HG03025 (cell line): Measurements from ENCODE around the gene SLCO2B1.

ENCODE experiments used
- ATAC-seq: cut with Tn5 transposase; IDR thresholded peaks from one replicate; pipeline ENCODE4 v1.9.1; 2021; ENCODE audit warnings: mild to moderate bottlenecking, moderate library complexity; ENCODE audit not compliant: unreplicated experiment, low FRiP score

Gene SLCO2B1

DNA sequence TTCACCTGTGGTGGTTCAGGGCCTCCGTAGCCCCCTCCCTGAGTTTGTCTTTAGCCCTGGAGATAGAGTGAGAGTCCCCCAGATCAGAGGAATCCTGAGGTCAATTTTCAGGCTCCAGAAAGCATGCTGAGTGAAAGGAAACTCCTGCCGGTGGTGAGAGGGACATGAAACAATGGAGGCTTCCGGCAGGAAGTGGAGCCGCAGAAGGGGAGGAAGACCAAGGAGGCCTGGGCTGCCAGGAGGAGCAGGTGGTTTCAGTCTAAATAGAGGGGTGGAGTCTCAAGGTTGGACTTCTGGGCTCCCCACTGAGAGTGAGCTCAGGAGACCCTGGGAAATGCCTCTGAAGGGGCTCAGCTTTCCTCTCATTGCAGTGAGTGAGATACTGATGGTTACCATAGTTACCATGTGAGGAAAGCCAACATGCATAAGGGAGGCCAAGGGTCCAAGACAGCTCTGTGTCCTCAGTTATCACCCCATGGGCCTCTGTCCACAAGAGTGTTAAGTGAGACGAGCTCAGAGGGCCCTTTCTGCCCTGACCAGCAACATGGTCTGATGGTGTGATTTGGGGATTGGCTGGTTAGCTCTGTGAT, 10.7 kb downstream of the SLCO2B1 start:
- ATAC-seq = no peak

DNA sequence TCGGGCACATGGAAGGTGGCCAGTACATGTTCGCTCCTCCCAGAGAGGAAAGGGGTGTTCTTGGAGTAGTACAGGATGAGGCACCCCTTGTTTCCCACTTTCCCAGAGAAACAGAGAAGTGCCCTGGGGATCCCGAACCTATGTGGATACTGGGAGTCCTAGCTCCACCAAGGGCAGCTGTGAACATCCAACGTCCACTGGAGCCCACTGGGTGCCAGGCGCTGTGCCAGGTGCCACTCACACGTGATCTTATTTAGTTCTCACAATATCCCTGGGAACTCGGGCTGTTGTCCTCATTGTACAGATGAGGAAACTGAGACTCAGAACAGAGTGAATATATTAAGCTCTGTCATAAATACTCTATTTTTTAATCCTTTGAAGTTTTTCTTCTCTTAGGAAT, 12.0 kb downstream of the SLCO2B1 start:
- ATAC-seq = no peak

DNA sequence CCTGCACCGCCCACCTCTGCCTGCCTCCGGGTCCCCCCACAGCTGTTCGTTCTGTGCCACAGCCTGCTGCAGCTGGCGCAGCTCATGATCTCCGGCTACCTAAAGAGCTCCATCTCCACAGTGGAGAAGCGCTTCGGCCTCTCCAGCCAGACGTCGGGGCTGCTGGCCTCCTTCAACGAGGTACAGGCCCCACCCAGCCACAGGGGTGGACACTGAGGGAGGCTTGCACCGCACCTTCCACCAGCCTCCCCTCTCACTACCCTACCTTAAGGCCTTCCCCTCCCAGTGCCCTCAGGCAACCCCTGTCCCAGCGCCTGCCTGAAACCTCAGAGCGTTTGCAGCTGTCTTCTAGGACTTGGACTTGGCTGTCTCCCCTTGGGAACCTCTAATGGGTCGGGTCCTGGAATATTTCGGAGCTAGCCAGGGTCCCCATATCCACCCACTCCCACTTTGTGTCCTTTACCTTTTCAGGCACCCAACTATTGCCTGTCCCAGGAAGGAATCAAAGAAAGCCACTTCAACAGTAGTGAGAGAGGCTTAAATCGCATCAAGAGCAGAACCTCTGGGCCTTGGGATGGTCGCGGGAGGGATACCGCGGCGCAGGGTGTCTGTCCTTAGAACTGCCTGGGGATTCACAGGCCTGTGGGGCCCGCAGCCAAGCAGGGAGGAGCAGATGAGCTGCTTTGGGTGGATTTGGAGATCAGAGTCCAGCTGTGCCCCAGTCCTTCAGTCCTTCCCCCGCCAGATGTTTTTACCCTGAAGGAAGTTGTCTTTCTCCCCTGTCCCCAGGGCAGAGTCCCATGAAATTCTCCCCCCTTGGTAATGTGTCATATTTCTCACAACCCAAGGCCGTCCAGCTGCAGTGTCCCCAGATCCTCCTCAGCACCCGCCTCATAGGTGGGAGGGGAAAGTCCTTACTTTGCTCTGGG, 13.3 kb downstream of the SLCO2B1 start:
- no peak for ATAC-seq

DNA sequence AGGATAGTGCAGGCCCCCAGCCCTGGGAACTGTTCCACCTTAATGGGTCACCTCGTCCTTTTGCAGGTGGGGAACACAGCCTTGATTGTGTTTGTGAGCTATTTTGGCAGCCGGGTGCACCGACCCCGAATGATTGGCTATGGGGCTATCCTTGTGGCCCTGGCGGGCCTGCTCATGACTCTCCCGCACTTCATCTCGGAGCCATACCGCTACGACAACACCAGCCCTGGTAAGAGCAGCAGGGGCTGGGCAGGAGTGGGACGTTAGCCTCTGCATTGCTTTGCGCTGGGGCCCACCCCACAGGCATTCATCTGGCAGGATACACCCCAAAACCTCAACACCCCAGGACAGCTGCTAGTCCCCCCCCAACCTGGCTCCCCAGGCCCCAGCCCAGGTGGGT, 14.8 kb downstream of the SLCO2B1 start:
- no peak for ATAC-seq

DNA sequence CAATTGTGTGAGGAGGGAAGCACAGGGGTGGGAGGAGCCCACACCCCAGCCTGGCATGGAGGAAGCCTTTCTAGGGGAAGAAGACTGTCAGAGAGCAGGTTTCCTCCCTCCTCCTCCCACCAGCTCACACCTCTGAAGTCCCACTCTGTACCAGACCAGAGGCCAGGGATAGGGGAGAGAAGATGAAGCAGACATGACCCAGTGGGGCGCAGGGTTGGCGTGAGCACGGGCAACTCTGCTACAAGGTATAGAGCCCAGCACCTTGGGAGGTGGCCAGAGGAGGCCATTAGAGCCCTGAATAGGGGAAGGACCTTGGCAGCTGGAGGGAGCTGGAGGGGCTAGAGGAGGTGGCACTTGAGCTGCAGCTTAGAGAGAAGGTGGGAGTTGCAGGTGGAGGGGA, 15.9 kb downstream of the SLCO2B1 start:
- ATAC-seq = no peak

DNA sequence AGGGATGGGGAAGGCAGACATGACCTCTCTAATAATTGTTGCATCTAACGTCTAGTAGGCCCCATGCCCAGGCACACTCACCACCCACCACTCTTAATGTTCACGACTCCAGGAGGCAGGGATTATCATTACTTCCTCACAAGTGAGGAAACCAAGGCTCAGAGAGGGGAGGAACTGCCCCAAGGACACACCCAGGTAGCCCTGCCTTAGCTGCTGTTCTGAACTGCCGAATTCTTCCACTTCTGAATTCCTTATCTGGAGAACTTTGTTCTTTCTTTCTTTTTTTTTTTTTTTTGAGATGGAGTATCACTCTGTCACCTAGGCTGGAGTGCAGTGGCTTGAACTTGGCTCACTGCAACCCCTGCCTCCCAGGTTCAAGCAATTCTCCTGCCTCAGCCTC, 16.7 kb downstream of the SLCO2B1 start:
- no peak for ATAC-seq

DNA sequence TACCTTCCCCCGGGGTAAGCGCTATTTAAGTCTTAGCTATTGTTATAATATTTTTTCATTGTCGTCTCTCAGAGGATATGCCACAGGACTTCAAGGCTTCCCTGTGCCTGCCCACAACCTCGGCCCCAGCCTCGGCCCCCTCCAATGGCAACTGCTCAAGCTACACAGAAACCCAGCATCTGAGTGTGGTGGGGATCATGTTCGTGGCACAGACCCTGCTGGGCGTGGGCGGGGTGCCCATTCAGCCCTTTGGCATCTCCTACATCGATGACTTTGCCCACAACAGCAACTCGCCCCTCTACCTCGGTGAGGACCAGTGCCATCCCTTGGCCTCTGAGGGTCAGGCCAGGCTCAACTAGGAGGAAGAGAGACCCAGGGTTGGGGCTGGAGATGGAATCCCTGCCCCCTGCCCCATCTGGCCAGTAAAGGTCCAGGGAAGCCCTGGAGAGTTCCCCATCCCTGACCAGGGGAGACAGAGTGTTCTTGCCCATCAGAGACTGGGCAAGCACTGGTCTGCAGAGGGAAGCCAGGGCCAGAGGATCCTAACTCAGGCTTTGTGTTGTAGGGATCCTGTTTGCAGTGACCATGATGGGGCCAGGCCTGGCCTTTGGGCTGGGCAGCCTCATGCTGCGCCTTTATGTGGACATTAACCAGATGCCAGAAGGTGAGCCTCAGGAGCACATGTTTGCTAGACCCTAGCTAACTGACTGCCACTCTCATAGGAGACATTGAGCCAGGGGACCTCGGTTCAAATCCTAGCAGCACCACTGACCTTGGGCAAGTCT, 18.4 kb downstream of the SLCO2B1 start:
- ATAC-seq = no peak

DNA sequence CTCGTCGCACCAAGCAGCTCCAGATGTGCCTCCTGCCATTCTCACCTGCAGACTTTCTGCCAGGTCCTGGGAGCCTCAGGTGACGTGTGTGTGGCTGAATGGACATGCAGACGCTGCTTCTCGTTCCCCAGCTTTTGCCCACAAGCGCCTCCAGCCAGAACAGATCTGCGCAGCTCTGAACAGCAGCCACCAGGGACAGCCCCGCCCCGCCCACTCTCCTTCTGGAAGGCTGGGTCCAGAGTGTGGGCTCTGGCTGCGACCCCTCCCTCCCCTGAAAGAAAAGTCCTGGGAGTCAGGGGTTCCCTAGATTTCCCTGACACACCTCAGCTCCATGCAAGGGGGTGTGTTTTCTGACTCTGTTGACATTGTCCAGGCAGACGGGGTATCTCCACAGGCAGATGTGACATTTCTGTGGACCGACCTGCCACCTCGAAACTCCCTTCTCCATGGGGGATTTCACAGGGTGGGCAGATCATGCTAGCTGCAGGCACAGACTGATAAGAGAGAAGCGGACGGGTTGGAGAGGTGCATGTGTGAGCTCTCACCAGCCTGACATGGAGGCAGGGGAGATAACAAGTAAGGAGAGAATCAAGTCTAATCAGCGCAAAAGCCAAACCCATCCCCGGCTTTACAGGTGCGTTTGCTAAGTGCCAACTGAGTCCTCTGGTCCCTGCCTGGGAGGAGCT, 19.8 kb downstream of the SLCO2B1 start:
- no peak for ATAC-seq

DNA sequence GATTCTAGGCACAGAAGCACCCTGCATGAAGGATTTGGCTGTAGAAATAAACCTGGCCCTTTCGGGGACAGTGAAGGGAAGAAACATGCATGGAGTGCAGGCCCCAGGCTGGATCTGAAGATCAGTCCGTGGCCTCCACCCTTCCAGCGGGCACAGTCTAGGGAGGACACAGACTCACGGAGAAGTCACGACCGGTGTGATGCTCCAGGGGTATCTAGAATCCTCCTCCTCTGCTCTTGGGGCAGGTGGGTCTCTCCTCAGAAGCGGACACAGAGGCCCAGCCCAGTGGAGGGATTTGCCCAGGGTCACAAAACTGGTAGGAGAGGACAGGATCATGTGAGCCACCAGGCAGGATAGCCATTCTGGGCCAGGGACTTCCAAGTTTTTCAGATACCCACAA, 22.4 kb downstream of the SLCO2B1 start:
- no peak for ATAC-seq

DNA sequence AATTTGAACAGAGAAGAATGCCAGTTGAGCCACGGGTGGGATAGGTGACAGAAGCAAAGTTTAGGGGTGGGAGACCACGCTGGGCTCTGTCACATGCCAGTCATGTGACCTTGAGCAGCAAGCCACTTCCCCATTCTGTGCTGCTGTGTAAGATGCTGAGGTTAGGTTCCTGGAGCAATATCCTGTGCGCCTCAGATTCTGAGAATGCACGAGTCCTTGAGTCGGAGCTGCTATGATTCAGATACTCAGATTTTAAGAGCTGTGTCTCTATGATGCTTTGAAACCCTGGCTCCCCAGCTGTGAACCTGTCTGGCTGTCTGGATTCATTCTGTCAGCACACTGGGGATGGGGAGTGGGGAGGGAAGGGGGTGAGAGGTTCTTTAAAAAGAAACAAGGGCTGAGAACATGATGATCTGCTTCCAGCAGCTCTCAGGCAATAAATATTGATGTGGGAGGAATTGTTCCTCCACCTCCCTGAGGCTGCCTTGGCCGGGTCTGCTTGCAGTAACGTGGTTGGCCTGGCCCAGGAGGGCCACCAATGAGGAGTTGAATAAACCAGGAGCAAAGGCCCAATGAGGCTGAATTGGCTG, 24.0 kb downstream of the SLCO2B1 start:
- ATAC-seq = no peak

DNA sequence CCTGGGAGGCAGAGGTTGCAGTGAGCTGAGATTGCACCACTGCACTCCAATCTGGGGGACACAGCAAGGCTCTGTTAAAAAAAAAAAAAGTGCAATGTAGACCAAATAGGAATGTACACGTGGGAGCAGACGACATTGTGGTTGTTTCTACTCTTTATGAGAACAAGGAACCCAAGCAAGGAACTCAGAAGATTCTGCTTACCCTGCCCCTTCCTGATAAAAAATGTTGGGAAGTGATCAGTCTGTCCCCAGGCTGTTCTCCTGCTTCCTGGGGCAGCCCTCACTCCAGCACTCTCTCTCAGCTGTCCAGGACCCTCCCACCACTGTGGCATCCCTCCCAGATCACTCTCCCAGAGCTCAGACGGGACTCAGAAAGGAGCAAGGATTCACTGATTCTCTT, 31.8 kb downstream of the SLCO2B1 start:
- no peak for ATAC-seq

DNA sequence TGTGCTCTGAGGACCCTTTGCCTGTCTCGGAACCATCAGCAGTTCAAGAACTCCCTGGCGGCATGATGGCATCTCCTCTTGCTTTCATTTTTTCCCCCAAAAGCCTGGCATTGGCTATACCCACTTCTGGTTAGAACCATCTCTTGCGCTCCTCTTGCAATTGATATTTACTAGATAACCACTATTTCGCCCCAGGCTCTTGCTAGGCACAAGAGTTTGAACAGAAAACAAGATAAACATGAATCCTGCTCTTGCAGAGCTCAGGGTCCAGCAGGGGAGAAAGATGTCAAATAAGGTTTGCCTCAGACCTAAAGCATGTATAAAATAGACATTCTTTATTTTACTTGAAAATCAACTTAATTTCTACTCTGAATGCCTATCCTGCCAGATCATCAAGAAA, 33.1 kb downstream of the SLCO2B1 start:
- ATAC-seq = no peak

DNA sequence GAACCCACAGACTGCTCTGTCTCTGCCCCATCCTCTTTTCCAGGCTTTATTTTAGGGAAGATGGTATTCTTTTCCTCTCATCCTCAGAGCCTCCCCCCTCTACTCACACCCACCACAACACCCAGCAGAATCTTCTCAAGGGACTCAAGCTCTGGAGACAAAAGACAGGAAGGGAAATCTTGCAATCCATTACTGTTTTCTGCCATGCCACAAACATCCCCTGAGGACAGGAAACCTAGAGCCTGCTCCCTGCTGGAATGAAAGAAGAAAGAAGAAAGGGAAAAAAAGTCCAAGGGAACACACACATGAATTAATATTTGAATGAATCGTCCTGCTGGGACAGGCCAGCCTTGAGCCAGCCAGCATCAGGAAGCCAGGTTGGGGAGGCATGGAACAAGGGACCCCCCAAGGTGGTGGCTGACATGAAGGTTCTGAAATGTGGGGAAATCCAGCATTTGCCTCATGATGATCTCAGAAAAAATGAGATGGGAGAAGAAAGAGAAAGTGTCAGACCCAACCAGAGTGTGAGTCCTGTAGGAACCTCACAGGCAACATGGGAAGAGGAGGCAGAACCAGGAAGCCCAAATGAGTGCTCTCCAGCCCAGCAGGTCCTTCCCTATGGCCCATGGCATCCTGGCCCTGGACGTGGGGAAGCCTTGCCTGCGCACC, 34.0 kb downstream of the SLCO2B1 start:
- no peak for ATAC-seq

DNA sequence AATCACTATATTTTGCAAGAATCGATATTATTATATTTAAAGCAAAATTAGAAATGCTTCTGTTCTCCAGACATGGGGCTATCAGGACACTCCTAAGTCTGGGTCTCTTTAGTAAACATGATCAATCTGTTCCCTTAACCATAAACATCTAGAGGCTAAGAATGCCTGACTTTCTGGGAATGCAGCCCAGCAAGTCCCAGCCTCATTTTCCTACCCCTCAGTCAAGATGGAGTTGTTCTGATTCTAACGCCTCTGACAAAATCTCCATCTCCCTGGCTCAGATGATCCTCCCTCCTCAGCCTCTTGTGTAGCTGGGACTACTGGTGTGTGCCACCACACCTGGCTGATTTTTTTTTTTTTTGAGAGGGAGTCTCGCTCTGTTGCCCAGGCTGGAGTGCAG, 35.0 kb downstream of the SLCO2B1 start:
- ATAC-seq = no peak

DNA sequence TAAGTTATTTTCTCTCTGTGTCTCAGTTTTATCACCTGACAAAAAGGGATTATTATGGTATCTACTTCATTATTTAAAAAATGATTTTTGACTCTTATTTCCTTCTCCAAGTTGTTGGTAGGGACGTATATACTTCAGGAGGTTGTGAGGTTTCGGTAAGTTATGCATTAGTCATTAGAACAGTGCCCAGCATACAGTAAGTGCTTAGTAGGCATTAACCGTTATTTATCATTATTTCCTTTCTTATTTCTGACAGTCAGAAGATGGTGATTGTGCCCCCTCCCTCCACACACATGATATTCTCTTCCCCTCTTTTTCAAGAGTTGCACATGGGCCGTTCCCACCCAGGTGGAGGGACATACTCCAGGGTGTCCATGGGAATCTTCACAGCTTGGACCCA, 36.1 kb downstream of the SLCO2B1 start:
- no peak for ATAC-seq

DNA sequence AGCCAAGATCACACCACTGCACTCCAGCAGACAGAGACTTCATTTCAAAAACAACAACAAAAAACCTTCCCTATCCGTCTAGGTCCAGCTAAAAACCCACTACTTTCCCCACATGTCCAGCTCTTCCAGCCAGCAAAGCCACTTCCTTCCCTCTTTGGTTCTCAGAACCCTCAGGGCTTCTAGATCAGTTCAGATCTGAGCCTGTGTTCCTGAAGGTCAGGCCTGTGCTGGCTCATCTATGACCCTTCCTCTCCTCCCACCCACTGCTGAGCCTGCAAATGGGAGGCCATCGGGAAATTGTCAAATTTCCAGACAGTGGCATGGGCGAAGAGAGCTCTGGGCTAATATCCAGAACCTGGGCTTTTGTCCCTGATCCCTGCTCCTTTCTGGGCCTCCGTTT, 37.8 kb downstream of the SLCO2B1 start:
- no peak for ATAC-seq

DNA sequence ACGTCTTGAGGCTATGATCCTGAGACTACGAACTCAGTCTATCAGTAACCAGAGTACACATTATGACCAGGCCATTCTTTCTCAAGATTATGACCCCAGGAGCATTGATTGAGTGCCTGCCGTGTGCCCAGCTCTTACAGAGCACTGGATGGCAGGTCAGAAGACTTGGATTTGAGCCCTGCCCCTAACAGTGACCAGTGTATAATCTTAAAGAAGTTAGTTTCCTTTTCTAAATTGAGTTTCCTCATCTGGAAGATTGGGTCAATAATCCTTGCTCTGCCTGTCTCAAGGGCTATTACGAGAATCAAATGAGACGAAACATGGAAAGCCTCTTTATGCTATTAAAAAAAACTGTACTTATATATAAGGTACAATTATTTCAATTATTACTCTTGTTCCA, 38.2 kb downstream of the SLCO2B1 start:
- ATAC-seq = no peak

DNA sequence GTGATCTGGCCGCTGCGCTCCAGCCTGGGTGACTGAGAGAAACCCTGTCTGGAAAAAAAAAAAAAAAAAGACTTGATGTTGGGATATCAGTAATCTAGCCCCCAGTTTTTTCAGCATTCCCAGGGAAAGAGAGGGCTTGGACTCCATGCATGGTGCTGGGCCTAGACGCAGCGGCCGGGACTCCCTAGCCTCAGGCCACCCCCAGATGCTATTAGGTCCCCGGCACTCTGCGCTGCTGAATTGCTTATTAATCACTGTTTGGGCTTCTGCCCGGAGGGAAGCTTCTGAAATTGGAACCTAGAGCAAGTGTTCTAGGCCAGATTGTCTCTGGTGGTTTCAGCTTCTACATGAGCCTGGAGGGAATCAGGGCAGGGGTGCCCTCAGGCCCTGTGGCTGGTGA, 39.0 kb downstream of the SLCO2B1 start:
- no peak for ATAC-seq

DNA sequence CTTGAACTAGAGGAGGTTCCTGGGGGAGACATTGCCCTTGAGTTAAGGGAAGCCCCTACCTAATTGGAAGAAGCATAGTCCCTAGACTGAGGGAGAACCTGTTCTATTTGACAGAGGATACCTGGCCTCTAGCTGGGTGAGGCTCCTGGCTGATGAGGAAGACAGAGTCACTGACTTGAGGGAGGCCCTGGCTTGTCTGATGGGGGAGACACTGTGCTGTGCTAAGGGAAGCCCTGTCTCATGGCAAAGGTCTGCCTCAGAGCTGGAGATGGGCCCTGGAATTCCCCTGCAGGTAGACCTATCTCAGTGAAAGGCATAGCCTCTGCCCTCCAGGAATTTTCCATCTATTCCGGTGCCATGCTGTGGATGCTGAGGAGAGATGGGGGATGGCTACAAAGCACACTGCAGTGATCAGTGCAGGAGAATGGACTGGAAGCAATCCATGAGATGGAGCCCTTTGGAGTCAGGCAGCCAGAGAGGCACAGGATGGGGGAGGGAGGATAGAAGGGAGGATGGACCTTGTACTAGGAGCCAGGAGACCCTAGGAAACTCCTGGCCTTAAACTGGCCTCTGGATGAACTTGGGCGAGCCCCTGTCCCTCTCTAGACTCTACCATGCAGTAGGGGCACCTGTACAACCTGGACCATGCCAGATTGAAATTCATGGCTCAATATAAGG, 39.9 kb downstream of the SLCO2B1 start:
- no peak for ATAC-seq
